ENCODE measurements around the gene GNAO1. TPM values are rescaled to one million over a fixed set of nuclear protein-coding genes. Genes with fewer than 3 reads are reported as not detected.

GNAO1 gene
- total RNA-seq, 1 donor from 2014 or later = 1.2 TPM

DNA sequence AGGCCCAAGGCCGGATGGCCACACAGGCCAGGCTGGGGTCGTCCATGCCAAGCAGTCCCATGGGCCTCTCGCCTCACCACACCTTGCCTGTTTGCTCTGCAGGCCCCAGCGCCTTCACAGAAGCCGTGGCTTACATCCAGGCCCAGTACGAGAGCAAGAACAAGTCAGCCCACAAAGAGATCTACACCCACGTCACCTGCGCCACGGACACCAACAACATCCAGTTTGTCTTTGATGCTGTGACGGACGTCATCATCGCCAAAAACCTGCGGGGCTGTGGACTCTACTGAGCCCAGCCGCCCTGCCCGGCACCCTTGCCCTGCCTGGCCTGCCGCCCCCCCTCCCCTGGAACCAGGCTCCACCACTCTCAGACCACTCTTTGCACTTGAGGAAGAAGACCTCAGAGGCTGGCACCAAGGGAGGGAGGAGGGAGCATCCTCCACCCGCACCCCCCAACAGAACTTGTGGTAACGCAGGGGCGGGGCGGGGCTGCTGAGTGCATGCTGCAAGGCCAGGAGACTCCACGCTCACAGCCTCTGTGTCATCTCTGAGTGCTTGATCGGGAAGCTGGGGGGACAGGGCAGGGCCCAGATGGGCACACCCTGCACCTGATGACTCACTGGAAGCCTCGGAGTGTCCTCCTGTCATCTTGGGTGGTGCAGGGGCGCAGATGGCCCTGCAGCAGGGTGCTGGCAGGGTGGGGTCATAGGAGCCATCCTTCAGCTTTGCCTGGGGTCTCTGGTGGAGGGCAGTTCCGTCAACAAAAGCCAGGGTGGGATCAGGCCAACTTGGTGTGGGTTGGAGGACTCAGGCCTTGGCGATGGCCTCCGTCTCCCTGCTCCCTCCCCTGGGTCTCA, 152.6 kb downstream of the GNAO1 start:
- Mint-ChIP-seq H3K27ac (ENCODE audit: unreplicated experiment) (no peak overlapping the region), H3K4me3 (ENCODE audit: unreplicated experiment) (no peak overlapping the region), H3K36me3 (ENCODE audit: low read depth) (no peaks in the 10 kb centered on the region), H3K9me3 (ENCODE audit: low read depth) (no peaks in the 10 kb centered on the region), H3K27me3 (ENCODE audit: low read depth) (no peaks in the 10 kb centered on the region), H3K4me1 (ENCODE audit: low read depth) (no peaks in the 10 kb centered on the region)
- DNase-seq (ENCODE audit: low spot score) = peak; percentile 82
- TF ChIP-seq, protein P1, sequence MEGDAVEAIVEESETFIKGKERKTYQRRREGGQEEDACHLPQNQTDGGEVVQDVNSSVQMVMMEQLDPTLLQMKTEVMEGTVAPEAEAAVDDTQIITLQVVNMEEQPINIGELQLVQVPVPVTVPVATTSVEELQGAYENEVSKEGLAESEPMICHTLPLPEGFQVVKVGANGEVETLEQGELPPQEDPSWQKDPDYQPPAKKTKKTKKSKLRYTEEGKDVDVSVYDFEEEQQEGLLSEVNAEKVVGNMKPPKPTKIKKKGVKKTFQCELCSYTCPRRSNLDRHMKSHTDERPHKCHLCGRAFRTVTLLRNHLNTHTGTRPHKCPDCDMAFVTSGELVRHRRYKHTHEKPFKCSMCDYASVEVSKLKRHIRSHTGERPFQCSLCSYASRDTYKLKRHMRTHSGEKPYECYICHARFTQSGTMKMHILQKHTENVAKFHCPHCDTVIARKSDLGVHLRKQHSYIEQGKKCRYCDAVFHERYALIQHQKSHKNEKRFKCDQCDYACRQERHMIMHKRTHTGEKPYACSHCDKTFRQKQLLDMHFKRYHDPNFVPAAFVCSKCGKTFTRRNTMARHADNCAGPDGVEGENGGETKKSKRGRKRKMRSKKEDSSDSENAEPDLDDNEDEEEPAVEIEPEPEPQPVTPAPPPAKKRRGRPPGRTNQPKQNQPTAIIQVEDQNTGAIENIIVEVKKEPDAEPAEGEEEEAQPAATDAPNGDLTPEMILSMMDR (IDR thresholded peaks at IDR 0.05) = no peak

DNA sequence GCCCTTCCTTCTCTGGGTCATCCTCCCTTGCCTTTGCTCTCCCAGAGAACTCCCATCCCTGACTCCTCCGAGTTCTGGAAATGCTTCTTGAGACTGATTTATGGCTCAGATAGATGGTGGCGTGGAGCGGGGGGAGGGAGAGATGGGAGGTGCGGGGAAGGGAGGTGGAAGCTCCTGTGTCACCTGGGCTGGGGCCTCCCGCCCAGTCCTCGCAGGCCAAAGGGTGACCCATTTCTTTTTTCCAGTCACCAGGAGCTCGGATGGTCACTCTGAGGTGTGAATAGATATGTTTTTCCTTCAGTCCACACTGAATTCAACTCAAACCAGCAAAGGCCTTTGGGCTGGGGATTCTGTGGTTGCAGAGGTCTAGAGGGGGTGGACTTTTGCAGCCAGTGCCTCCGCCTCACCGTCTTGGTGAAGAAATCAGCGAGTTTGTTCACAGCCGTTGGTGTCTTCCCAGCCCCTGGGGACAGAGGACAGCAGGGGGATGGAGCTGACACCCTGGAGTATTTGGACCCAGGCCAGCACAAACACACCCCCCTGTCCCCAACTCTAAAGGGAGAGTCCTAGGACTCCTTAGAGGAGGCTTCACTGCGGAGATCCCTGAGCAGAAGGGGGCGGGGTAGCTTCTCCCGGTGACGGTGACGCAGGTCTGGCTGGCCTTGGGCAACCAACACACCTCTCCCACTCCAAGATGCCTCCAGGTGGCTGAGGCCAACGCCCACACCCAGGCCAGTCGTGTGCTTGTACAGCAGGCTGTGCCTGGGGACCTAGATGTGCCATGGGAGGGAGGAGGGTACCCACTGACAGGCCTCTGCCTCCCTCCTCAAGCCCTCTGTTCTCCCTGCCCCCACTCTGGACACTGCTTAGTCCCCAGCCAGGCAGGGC, 153.5 kb downstream of the GNAO1 start:
- Mint-ChIP-seq H3K4me3 (ENCODE audit: unreplicated experiment) (no peak overlapping the region), H3K9me3 (ENCODE audit: low read depth) (no peaks in the 10 kb centered on the region), H3K27ac (ENCODE audit: unreplicated experiment) (no peak overlapping the region), H3K36me3 (ENCODE audit: low read depth) (no peaks in the 10 kb centered on the region), H3K4me1 (ENCODE audit: low read depth) (no peaks in the 10 kb centered on the region), H3K27me3 (ENCODE audit: low read depth) (no peaks in the 10 kb centered on the region)
- TF ChIP-seq, protein P1 (IDR thresholded peaks at IDR 0.05) = no peak
- DNase-seq (ENCODE audit: low spot score) = peak; percentile 82

DNA sequence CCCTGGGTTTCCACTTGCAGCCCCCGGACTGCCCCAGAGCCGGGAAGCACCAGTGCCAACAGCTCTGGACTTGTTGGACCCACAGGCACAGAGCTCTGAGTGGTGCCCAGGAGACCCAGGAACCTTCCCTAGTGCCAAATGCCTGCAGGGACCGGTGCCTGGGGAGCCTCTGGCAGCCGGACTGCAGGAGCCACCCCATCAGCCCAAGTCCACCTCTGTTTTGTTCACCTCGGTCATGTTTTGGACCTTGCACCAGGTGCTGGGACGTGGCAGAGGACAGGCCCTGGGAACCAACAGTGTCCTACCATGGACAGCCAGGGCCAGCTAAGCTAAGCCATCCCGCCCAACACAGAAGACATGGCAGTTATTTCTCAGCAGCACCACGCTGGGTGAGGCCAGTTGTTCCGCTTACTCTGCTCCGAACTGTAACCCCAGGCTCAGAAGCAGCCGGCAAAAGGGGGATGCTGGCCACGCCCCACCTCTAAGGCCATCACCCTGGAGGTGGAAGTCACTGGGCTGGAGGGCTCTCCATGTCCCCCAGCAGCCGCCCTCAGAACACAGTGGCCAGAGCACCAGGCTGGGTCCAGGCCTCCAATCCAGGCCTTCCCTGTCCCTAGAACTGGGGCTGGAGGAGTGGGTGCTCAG, 154.2 kb downstream of the GNAO1 start:
- H3K4me1 Mint-ChIP-seq (ENCODE audit: low read depth) = no peaks in the 10 kb centered on the region
- H3K27me3 Mint-ChIP-seq (ENCODE audit: low read depth) = no peaks in the 10 kb centered on the region
- no peaks in the 10 kb centered on the region for H3K36me3 Mint-ChIP-seq (ENCODE audit: low read depth)
- no peak overlapping the region for H3K4me3 Mint-ChIP-seq (ENCODE audit: unreplicated experiment)
- TF ChIP-seq, protein P1 (IDR thresholded peaks at IDR 0.05) = no peak
- no peak overlapping the region for H3K27ac Mint-ChIP-seq (ENCODE audit: unreplicated experiment)
- DNase-seq (ENCODE audit: low spot score) = peak; percentile 54
- no peaks in the 10 kb centered on the region for H3K9me3 Mint-ChIP-seq (ENCODE audit: low read depth)

DNA sequence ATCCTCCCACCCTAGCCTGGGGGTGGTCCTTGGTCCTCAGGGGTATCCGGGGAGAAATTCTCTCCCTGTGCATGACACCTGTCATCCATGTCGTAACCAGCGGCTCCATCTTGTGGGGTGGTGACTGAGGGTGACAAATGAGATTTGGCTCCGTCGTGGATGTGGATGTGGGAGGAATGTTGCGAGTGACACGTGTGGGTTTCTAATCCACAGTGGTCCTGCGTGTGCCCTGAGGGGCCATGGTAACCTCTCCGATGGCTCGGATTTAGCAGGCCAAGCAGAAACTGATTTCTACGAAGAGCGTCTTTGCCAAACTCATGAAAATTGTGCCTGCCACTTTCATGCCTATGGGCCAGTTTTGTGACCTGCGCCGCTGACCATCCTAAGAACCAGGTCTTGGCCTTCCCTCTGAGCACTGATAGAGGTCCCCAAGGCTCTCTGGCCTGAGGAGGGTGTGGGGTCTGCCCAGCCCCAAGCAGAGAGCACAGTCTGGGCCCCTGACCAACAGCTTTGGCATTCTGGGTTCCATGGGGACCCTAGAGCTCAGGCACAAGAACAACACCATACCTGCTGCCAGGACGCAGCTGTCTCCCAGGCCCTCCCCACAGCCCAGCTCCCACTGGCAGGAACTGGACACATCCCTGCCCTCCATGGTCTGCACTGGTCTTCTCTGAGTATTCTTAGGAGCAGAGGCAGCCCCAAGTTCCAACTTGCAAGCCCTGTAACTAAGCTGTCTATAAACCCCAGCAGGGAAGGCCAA, 155.0 kb downstream of the GNAO1 start:
- peak; percentile 61 for DNase-seq (ENCODE audit: low spot score)
- Mint-ChIP-seq H3K9me3 (ENCODE audit: low read depth) (no peaks in the 10 kb centered on the region), H3K36me3 (ENCODE audit: low read depth) (no peaks in the 10 kb centered on the region), H3K27me3 (ENCODE audit: low read depth) (no peaks in the 10 kb centered on the region), H3K27ac (ENCODE audit: unreplicated experiment) (no peak overlapping the region), H3K4me1 (ENCODE audit: low read depth) (no peaks in the 10 kb centered on the region), H3K4me3 (ENCODE audit: unreplicated experiment) (no peak overlapping the region)
- TF ChIP-seq, protein P1 (IDR thresholded peaks at IDR 0.05) = no peak
